Measurements from ENCODE around the gene ZBTB8OS.

ZBTB8OS gene

DNA sequence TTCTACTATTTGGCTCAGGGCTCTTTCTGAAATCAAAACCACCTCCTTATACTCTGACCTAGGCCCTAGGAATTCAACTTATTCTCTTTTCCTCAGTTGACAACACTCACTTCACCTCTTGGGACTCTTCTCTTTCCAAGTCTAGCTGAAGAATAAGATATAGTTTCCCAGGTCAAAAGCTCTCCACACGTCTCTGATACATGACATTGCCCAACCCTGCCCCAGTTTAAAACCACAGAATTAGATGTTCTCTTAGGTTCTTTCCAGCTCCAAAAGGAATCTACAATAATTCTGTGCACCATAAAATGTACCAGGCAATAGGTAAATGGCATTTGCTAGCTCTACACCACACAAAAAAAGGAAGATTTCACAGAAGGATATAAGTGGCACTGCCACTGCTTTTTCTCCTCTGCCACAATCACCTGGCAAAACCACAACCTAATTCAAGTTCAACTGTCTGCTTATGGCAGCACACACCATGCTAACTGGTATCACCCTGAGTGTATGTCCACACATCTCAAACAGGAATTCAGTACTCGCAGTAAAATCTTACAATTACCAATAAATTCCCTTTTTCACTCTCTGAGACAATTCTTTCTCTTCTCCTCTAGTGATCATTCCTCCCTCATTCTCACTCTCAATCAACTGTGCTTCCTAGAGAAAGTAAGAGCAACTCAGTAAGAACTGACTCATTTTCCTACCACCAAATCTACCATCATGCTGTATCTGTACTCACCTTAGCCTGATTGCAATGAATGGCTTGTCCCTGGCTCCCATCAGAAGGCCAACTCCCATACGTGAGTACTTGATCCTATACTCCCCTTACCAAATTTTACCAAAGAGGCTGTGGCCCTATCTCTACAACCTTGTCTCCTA lies 27.3 kb downstream of the ZBTB8OS start:
- TF ChIP-seq CTCF (IDR thresholded peaks at IDR 0.05; ENCODE audit: insufficient read depth, low read length) (no peak), GABPA (IDR thresholded peaks at IDR 0.05; ENCODE audit: low read depth) (no peak), REST (IDR thresholded peaks at IDR 0.05; ENCODE audit: insufficient replicate concordance, low read depth) (no peak), POLR2AphosphoS5 (IDR thresholded peaks at IDR 0.05; ENCODE audit: low read depth) (no peak), SPI1 (IDR thresholded peaks at IDR 0.05; ENCODE audit: borderline replicate concordance, low read depth) (no peak)
- Histone ChIP-seq H3K27ac (replicated peaks) (no peak overlapping the region), H3K4me3 (replicated peaks; ENCODE audit: insufficient read depth, low read length) (no peak overlapping the region), H3K27me3 (ENCODE audit: insufficient read depth, poor library complexity, severe bottlenecking) (no peaks in the 10 kb centered on the region)
- DNase-seq (ENCODE audit: low read depth in 1 of 2, low spot score in 1 of 2), result peak in 1 of 2 experiments; percentile 16

GRCh38 chr1:32622205-32622604 lies 28.1 kb downstream of the ZBTB8OS start:
- H3K27ac ChIP-seq (replicated peaks), result no peak overlapping the region
- H3K4me3 ChIP-seq (replicated peaks; ENCODE audit: insufficient read depth, low read length), result no peak overlapping the region
- TF ChIP-seq REST (IDR thresholded peaks at IDR 0.05; ENCODE audit: insufficient replicate concordance, low read depth), result no peak
- no peak for TF ChIP-seq POLR2AphosphoS5 (IDR thresholded peaks at IDR 0.05; ENCODE audit: low read depth)
- no peak for DNase-seq (ENCODE audit: low read depth in 1 of 2, low spot score in 1 of 2)
- no peaks in the 10 kb centered on the region for H3K27me3 ChIP-seq (ENCODE audit: insufficient read depth, poor library complexity, severe bottlenecking)

DNA sequence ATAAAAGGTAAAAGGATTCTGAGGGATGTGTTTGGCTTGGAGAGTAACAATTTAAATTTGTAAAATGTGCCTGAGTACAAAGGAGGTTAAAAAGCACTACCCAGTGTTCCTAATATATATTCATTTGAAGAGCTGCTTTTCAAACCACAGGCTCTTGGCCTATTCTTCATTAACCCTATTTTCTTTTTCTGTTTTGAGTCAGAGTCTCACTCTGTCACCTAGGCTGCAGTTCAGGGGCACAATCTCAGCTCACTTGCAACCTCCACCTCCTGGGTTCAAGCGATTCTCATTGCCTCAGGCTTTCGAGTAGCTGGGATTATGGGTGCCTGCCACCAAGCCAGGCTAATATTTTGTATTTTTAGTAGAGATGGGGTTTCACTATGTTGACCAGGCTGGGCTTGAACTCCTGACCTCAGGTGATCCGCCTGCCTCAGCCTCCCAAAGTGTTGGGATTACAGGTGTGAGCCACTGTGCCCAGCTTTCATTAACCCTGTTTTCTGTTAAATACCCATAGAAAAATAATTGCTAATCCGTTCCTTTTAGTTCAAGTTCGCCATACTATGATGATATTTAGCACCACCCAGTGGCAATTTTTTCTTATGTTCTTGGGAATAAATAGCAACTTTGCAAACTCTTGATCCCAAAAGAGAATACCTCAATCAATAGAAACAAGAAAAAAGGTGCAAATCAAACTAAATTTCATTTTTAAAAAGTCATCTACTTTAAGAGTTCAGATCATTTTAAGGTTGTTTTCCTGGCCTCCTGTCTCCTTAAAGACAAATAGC lies 30.5 kb downstream of the ZBTB8OS start:
- TF ChIP-seq POLR2AphosphoS5 (IDR thresholded peaks at IDR 0.05; ENCODE audit: low read depth), result no peak
- no peak for TF ChIP-seq REST (IDR thresholded peaks at IDR 0.05; ENCODE audit: insufficient replicate concordance, low read depth)
- no peak for TF ChIP-seq SPI1 (IDR thresholded peaks at IDR 0.05; ENCODE audit: borderline replicate concordance, low read depth)
- TF ChIP-seq CTCF (IDR thresholded peaks at IDR 0.05; ENCODE audit: insufficient read depth, low read length), result no peak
- no peak for TF ChIP-seq GABPA (IDR thresholded peaks at IDR 0.05; ENCODE audit: low read depth)
- no peak overlapping the region for H3K27ac ChIP-seq (replicated peaks)
- no peak overlapping the region for H3K4me3 ChIP-seq (replicated peaks; ENCODE audit: insufficient read depth, low read length)
- no peak for DNase-seq (ENCODE audit: low read depth in 1 of 2, low spot score in 1 of 2)
- H3K27me3 ChIP-seq (ENCODE audit: insufficient read depth, poor library complexity, severe bottlenecking), result no peaks in the 10 kb centered on the region

All from HL-60 (cell line).